Neutrophil (primary cell): ENCODE measurements around the gene RNASEH1.

Source experiments
- H3K27ac ChIP-seq: fragments of 200-600 bp; sonication (generic); 2 replicates; pipeline ENCODE4 v1.5.1; 2016; ENCODE audit warnings: mild to moderate bottlenecking, moderate library complexity
- H3K27me3 ChIP-seq: fragments of 200-600 bp; sonication (generic); 2 replicates; pipeline ENCODE4 v1.6.0; 2016; ENCODE audit warnings: mild to moderate bottlenecking
- H3K36me3 ChIP-seq: fragments of 200-600 bp; sonication (generic); 2 replicates; pipeline ENCODE4 v1.5.1; 2017
- H3K4me1 ChIP-seq, 2 experiments: fragments of 200-600 bp in 1 of 2; sonication (generic) in 1 of 2; 1 replicate in 1 of 2; 2 replicates in 1 of 2; pipeline versions ENCODE4 v1.5.1 to v1.6.1; 2013 to 2016; ENCODE audit warnings: low read depth in 1 of 2, low read length in 1 of 2, mild to moderate bottlenecking in 1 of 2, moderate library complexity in 1 of 2; ENCODE audit not compliant: control insufficient read depth in 1 of 2, insufficient read depth in 1 of 2
- H3K4me3 ChIP-seq, 2 experiments: fragments of 200-600 bp in 1 of 2; sonication (generic) in 1 of 2; 1 replicate in 1 of 2; 2 replicates in 1 of 2; pipeline ENCODE4 v1.5.1; 2013 to 2016; ENCODE audit warnings: low read depth in 1 of 2, low read length in 1 of 2, mild to moderate bottlenecking in 1 of 2, moderate library complexity in 1 of 2
- H3K9me3 ChIP-seq: fragments of 200-600 bp; sonication (generic); 2 replicates; pipeline ENCODE4 v1.5.1; 2016
- TF ChIP-seq, protein P1 (sequence below): fragments of 200-600 bp; sonication (generic); IDR thresholded peaks from 2 replicates; pipeline ENCODE4 v1.5.1; 2016; ENCODE audit warnings: antibody characterized with exemption

The RNASEH1 gene

DNA sequence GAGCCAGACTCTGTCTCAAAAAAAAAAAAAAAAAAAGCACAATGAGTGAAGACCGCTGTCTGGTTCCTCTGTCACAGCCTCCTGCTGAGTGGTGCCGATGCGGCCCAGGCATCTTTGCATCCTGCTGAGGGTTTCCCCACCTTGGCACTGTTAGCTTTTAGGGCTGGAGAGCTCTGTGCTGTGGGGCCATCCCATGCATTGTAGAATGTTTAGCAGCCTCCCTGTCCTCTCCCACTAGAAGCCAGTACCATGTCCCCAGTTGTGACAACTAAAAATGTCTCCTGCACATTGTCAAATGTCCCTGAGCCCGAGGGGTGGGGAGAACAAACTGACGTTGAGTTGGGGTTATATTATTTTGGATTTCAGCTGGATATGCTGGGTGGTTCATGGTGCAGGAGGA, 28.9 kb upstream of the RNASEH1 start:
- H3K9me3 ChIP-seq = no peaks in the 10 kb centered on the region

DNA sequence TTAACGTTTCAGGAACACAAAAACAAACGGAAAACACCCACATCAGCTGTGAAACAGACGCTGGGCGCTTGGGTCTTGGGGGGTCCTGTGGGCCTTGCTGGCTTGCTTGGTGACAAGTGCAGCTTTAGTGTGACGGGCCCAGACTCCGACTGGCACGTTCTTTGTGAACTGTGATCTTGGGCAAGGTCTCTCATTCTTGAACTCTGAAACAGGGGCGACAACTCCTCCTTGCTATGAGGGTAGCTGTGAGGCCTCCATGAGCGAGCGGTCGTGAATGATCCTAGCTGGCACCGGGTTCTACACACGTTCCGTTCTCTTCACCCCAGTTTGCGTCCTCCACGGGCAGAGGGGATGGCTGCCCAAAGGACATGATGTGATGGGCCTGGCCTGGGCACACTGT, 28.1 kb upstream of the RNASEH1 start:
- Histone ChIP-seq H3K36me3 (peaks cover 23% of the 10 kb centered on the region), H3K9me3 (no peaks in the 10 kb centered on the region), H3K27ac (no peak overlapping the region), H3K4me1 (no peaks in the 10 kb centered on the region), H3K4me3 (no peak overlapping the region), H3K27me3 (no peaks in the 10 kb centered on the region)
- TF ChIP-seq, protein P1, sequence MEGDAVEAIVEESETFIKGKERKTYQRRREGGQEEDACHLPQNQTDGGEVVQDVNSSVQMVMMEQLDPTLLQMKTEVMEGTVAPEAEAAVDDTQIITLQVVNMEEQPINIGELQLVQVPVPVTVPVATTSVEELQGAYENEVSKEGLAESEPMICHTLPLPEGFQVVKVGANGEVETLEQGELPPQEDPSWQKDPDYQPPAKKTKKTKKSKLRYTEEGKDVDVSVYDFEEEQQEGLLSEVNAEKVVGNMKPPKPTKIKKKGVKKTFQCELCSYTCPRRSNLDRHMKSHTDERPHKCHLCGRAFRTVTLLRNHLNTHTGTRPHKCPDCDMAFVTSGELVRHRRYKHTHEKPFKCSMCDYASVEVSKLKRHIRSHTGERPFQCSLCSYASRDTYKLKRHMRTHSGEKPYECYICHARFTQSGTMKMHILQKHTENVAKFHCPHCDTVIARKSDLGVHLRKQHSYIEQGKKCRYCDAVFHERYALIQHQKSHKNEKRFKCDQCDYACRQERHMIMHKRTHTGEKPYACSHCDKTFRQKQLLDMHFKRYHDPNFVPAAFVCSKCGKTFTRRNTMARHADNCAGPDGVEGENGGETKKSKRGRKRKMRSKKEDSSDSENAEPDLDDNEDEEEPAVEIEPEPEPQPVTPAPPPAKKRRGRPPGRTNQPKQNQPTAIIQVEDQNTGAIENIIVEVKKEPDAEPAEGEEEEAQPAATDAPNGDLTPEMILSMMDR = no peak

More for the DNA sequence above, 28.9 kb upstream of the RNASEH1 start:
- H3K36me3 ChIP-seq = peaks cover 15% of the 10 kb centered on the region
- H3K4me1 ChIP-seq = no peaks in the 10 kb centered on the region
- no peaks in the 10 kb centered on the region for H3K27me3 ChIP-seq
- TF ChIP-seq, protein P1 = no peak
- no peak overlapping the region for H3K4me3 ChIP-seq
- no peak overlapping the region for H3K27ac ChIP-seq

DNA sequence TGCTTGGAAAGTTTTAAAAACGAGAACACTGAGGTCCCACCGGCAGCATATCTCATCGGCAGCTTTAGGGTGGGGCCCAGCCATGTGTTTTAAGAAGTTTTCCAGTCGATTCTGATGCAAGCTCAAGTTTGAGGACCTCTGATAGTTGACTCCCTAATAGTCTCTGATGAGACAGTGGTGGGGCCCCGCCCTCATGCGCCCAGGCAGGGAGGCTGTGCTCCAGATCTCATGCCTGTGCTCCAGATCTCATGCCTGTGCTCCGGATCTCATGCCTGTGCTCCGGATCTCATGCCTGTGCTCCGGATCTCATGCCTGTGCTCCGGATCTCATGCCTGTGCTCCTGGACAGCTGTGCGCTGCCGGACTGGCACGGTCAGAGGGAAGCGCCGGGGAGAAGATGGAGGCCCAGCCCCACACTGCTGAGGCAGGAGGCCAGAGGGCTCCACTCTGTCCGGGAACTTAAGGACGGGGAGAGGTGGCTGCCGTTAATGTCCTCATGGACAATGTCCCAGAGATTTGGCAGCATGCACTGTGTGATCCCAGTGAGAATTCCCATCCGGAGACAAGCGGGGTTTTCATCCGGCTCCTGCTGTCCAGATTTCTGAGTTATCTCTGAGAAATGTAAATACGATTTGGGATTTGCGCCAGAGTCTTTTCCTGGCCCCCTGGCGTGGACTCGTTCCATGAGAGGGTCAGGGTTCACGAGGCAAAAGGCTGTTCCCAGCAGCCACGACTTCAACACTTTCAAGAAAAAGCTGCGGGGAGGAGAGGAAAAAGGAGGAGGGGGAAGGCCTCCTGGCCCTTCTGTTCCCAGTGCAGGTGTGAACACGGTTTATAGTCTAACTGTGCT, 27.4 kb upstream of the RNASEH1 start:
- TF ChIP-seq, protein P1 = no peak
- no peak overlapping the region for H3K4me3 ChIP-seq
- H3K27me3 ChIP-seq = no peaks in the 10 kb centered on the region
- peaks cover 30% of the 10 kb centered on the region for H3K36me3 ChIP-seq
- H3K9me3 ChIP-seq = no peaks in the 10 kb centered on the region
- no peak overlapping the region for H3K27ac ChIP-seq
- no peaks in the 10 kb centered on the region for H3K4me1 ChIP-seq

DNA sequence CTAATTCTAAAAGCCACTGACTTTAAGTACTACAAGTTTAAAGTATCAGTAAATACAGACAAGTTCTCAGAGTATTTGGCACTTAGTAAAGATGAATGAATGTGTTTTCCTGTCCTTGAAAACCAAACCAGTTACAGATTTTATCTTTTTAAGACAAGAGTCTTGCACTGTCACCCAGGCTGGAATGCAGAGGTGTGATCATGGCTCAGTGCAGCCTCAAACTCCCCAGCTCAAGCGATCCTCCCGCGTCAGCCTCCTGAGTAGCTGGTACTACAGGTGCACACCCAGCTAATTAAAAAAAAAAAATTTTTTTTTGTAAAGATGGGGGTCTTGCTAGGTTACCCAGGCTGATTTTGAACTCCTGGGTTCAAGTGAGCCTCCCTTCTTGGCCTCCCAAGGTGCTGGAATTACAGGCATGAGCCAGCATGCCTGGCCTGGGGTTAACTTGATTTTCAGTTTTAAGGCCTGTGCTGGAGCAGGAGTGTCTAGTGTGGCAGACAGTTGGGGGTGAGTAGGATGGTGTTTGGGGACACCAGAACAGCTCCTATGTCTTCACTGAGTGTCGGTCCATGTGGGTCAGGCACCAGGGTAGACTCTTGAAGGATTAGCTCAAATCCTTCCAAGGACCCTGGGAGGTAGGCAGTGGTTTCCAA, 26.6 kb upstream of the RNASEH1 start:
- Histone ChIP-seq H3K4me3 (no peak overlapping the region), H3K4me1 (no peaks in the 10 kb centered on the region), H3K36me3 (peaks cover 38% of the 10 kb centered on the region), H3K9me3 (no peaks in the 10 kb centered on the region), H3K27ac (no peak overlapping the region), H3K27me3 (no peaks in the 10 kb centered on the region)
- TF ChIP-seq, protein P1 = no peak

DNA sequence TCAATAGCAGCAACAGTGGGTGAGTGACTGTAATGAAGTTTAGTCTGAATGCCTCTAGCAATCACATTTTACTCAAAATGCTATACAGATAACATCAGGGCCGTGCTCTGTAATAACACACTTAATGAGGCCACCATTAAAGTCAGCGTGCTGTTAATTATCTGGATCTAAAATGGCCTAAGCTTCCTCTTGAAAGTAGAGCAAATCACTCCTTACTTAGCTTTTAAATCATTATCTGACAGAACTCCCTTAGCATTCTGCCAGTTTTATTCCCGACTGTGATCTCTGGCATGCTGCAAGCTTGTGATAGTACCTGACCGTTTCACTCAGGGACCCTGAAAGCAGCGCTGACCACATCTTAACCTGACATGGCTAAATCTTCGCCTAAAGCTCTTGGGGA, 25.9 kb upstream of the RNASEH1 start:
- no peaks in the 10 kb centered on the region for H3K9me3 ChIP-seq
- TF ChIP-seq, protein P1 = no peak
- no peaks in the 10 kb centered on the region for H3K27me3 ChIP-seq
- H3K36me3 ChIP-seq = peaks cover 44% of the 10 kb centered on the region
- H3K27ac ChIP-seq = no peak overlapping the region
- no peak overlapping the region for H3K4me3 ChIP-seq
- no peaks in the 10 kb centered on the region for H3K4me1 ChIP-seq
